NCI-H2171 treated with DMSO at 0.1 percent for 48 hours (cell line): Measurements from ENCODE around the gene PEAK3.
"Not testable (repeated sequence)": the region's sequence is repeated elsewhere in the genome, so short reads cannot be mapped to it uniquely, and the experiment has no call there.

Experiments
- DNase-seq: peaks from one replicate; lab custom pipeline; 2025; lab: John Stamatoyannopoulos, UW

PEAK3 gene

GRCh38 chr19:2288818-2289713 lies 7.1 kb upstream of the PEAK3 start:
- no peak for DNase-seq

- peak; percentile 56 for DNase-seq
These were observed 6.4 kb upstream of the PEAK3 start for GRCh38 chr19:2288338-2288817.

- no peak for DNase-seq
These were observed 5.8 kb upstream of the PEAK3 start for GRCh38 chr19:2287585-2288337.

- DNase-seq = no peak
These were observed 4.6 kb upstream of the PEAK3 start for GRCh38 chr19:2286402-2287140.

- DNase-seq = no peak
These were observed 2.0 kb upstream of the PEAK3 start for GRCh38 chr19:2283835-2284507.

GRCh38 chr19:2282862-2283237 lies 875 bp upstream of the PEAK3 start:
- no peak for DNase-seq

GRCh38 chr19:2281265-2282061 lies 512 bp downstream of the PEAK3 start:
- DNase-seq = not testable (repeated sequence)

GRCh38 chr19:2280633-2281264 lies 1.2 kb downstream of the PEAK3 start:
- no peak for DNase-seq

GRCh38 chr19:2278459-2279158 lies 3.4 kb downstream of the PEAK3 start:
- no peak for DNase-seq

GRCh38 chr19:2277138-2277537 lies 4.8 kb downstream of the PEAK3 start:
- no peak for DNase-seq

- DNase-seq = no peak
These were observed 5.5 kb downstream of the PEAK3 start for GRCh38 chr19:2276429-2276986.

- no peak for DNase-seq
These were observed 6.2 kb downstream of the PEAK3 start for GRCh38 chr19:2275588-2276428.

- DNase-seq = peak; percentile 60
These were observed 6.9 kb downstream of the PEAK3 start for GRCh38 chr19:2274931-2275535.

- no peak for DNase-seq
These were observed 7.7 kb downstream of the PEAK3 start for GRCh38 chr19:2274185-2274711.

- no peak for DNase-seq
These were observed 8.4 kb downstream of the PEAK3 start for GRCh38 chr19:2273356-2274184.

- DNase-seq = no peak
These were observed 10.5 kb downstream of the PEAK3 start for GRCh38 chr19:2271234-2272103.
